SK-N-SH (cell line): Measurements from ENCODE around the gene NFE2. TPM values are rescaled to one million over a fixed set of nuclear protein-coding genes. Genes with fewer than 3 reads are reported as not detected.

Experiments
- CTCF ChIA-PET: fragments of 300-600, 350-600 bp; formaldehyde crosslinking; extraction: SDS; loops from one replicate; lab custom pipeline; 2021; lab: Yijun Ruan, JAX
- POLR2A ChIA-PET: fragments of 350-600 bp; sonication (Branson Sonifier 250); formaldehyde crosslinking; extraction: SDS; loops from one replicate; lab custom pipeline; 2020; ENCODE audit warnings: antibody characterized with exemption, inconsistent platforms; lab: Yijun Ruan, JAX
- DNase-seq: peaks from one replicate; pipeline ENCODE4 v3.0.0; 2012
- H2AFZ ChIP-seq: fragments of 200-600 bp; sonication (generic); 2 replicates; pipeline ENCODE4 v1.8.1; 2016; ENCODE audit warnings: antibody characterized with exemption, mild to moderate bottlenecking, low read depth
- H3F3A ChIP-seq: fragments of 200-600 bp; sonication (generic); replicated peaks from 2 replicates; pipeline ENCODE3; 2016; ENCODE audit warnings: antibody characterized with exemption, mild to moderate bottlenecking; ENCODE audit not compliant: insufficient read depth
- H3K27ac ChIP-seq, 2 experiments: fragments of 200-500 bp in 1 of 2; fragments of 200-600 bp in 1 of 2; sonication (Bioruptor generic) in 1 of 2; sonication (generic), shearing (Covaris generic) in 1 of 2; 2 replicates each; pipeline versions ENCODE4 v1.5.1 to v1.6.1; 2014 to 2016; ENCODE audit warnings: low read depth in 2 of 2, inconsistent platforms in 1 of 2, low read length in 1 of 2, mild to moderate bottlenecking in 1 of 2, mixed read lengths in 1 of 2
- H3K27me3 ChIP-seq: fragments of 200-600 bp; sonication (generic), shearing (Covaris generic); 2 replicates; pipeline ENCODE4 v1.6.1; 2016; ENCODE audit warnings: mixed run types; ENCODE audit not compliant: insufficient read depth
- H3K36me3 ChIP-seq, 2 experiments: fragments of 200-500 bp in 1 of 2; fragments of 200-600 bp in 1 of 2; sonication (Bioruptor generic) in 1 of 2; sonication (generic) in 1 of 2; replicated peaks in 1 of 2; 2 replicates each; pipeline versions ENCODE3 to v1.5.1; 2014 to 2016; ENCODE audit warnings: low read length in 1 of 2, mild to moderate bottlenecking in 1 of 2; ENCODE audit not compliant: insufficient read depth in 2 of 2, control insufficient read depth in 1 of 2
- H3K4me1 ChIP-seq, 2 experiments: fragments of 200-500 bp in 1 of 2; fragments of 200-600 bp in 1 of 2; sonication (Bioruptor generic) in 1 of 2; sonication (generic), shearing (Covaris generic) in 1 of 2; 2 replicates each; pipeline versions ENCODE4 v1.5.1 to v1.6.1; 2014 to 2016; ENCODE audit warnings: low read depth in 1 of 2, low read length in 1 of 2, mixed run types in 1 of 2; ENCODE audit not compliant: insufficient read depth in 2 of 2, control insufficient read depth in 1 of 2
- H3K4me2 ChIP-seq: fragments of 200-600 bp; sonication (generic), shearing (Covaris generic); 2 replicates; pipeline ENCODE4 v1.6.1; 2017; ENCODE audit warnings: mixed run types
- H3K4me3 ChIP-seq, 2 experiments: fragments of 200-500 bp in 1 of 2; fragments of 200-600 bp in 1 of 2; sonication (Bioruptor generic) in 1 of 2; sonication (generic), shearing (Covaris generic) in 1 of 2; 2 replicates each; pipeline versions ENCODE4 v1.5.1 to v1.8.1; 2014 to 2016; ENCODE audit warnings: low read depth in 2 of 2, inconsistent platforms in 1 of 2, low read length in 1 of 2, mild to moderate bottlenecking in 1 of 2, mixed read lengths in 1 of 2, moderate library complexity in 1 of 2
- H3K79me2 ChIP-seq: fragments of 200-600 bp; sonication (generic); 2 replicates; pipeline ENCODE4 v1.8.1; 2017; ENCODE audit warnings: mild to moderate bottlenecking; ENCODE audit not compliant: insufficient read depth
- H3K9ac ChIP-seq: fragments of 200-600 bp; sonication (generic); 2 replicates; pipeline ENCODE4 v1.6.1; 2017; ENCODE audit warnings: mixed run types
- H3K9me2 ChIP-seq: fragments of 200-600 bp; sonication (generic); 2 replicates; pipeline ENCODE4 v1.6.1; 2017; ENCODE audit warnings: mixed run types
- H3K9me3 ChIP-seq: fragments of 200-600 bp; sonication (generic); 2 replicates; pipeline ENCODE4 v1.6.1; 2017; ENCODE audit warnings: mixed run types, mild to moderate bottlenecking, moderate library complexity
- H4K20me1 ChIP-seq: fragments of 200-600 bp; sonication (generic); 2 replicates; pipeline ENCODE4 v1.6.1; 2017; ENCODE audit warnings: mild to moderate bottlenecking, mixed run types; ENCODE audit not compliant: insufficient read depth
- CHD2 ChIP-seq: fragments of 150-350 bp; IDR thresholded peaks from 2 replicates; pipeline ENCODE4 v1.6.1; 2018; ENCODE audit warnings: low read length; ENCODE audit not compliant: partially characterized antibody
- ELF1 ChIP-seq: IDR thresholded peaks from 2 replicates; pipeline ENCODE4 v1.4.0; 2012
- EP300 ChIP-seq, 2 experiments: IDR thresholded peaks; 2 replicates each; pipeline versions ENCODE4 v1.4.0 to v1.6.1; 2012; ENCODE audit warnings: borderline replicate concordance in 1 of 2, low read depth in 1 of 2, low read length in 1 of 2
- FOSL2 ChIP-seq: IDR thresholded peaks from 2 replicates; pipeline ENCODE4 v1.4.0; 2012; ENCODE audit warnings: low read depth, mild to moderate bottlenecking, moderate library complexity, borderline replicate concordance
- FOXJ3 ChIP-seq: sonication (generic); formaldehyde crosslinking; IDR thresholded peaks from 2 replicates; pipeline ENCODE4 v1.5.1; 2020; ENCODE audit warnings: mild to moderate bottlenecking, missing genetic modification reagents
- MEF2A ChIP-seq: IDR thresholded peaks from 2 replicates; pipeline ENCODE4 v1.4.0; 2012; ENCODE audit warnings: low read depth, borderline replicate concordance
- NFIC ChIP-seq: IDR thresholded peaks from 2 replicates; pipeline ENCODE4 v1.4.0; 2012; ENCODE audit warnings: borderline replicate concordance
- NRF1 ChIP-seq: IDR thresholded peaks from 2 replicates; pipeline ENCODE4 v1.6.1; 2012; ENCODE audit warnings: low read depth, mild to moderate bottlenecking, low read length
- POLR2AphosphoS5 ChIP-seq: IDR thresholded peaks from 2 replicates; pipeline ENCODE4 v1.6.1; 2012; ENCODE audit warnings: low read depth, low read length
- RAD21 ChIP-seq: IDR thresholded peaks from 2 replicates; pipeline ENCODE4 v1.6.1; 2012; ENCODE audit warnings: mild to moderate bottlenecking, low read length
- RFX5 ChIP-seq: IDR thresholded peaks from 2 replicates; pipeline ENCODE4 v1.6.1; 2012; ENCODE audit warnings: mild to moderate bottlenecking, improper control_type of control experiment, low read length
- RXRA ChIP-seq: IDR thresholded peaks from 2 replicates; pipeline ENCODE4 v1.4.0; 2012; ENCODE audit warnings: low read depth, mild to moderate bottlenecking, borderline replicate concordance
- SIN3A ChIP-seq: IDR thresholded peaks from 2 replicates; pipeline ENCODE4 v1.6.1; 2012; ENCODE audit warnings: low read depth, mild to moderate bottlenecking, low read length, moderate library complexity, borderline replicate concordance
- SMC3 ChIP-seq: IDR thresholded peaks from 2 replicates; pipeline ENCODE4 v1.6.1; 2012; ENCODE audit warnings: low read depth, low read length, improper control_type of control experiment
- TAF1 ChIP-seq: IDR thresholded peaks from 2 replicates; pipeline ENCODE4 v1.6.1; 2012; ENCODE audit warnings: low read depth, mild to moderate bottlenecking, low read length, moderate library complexity, borderline replicate concordance
- TCF12 ChIP-seq: IDR thresholded peaks from 2 replicates; pipeline ENCODE4 v1.4.0; 2012
- USF1 ChIP-seq: IDR thresholded peaks from 2 replicates; pipeline ENCODE4 v1.4.0; 2012; ENCODE audit warnings: low read depth, borderline replicate concordance
- USF2 ChIP-seq: fragments of 150-350 bp; IDR thresholded peaks from 2 replicates; pipeline ENCODE4 v1.6.1; 2017; ENCODE audit warnings: antibody characterized with exemption, low read length, low read depth, borderline replicate concordance
- YY1 ChIP-seq: IDR thresholded peaks from 2 replicates; pipeline ENCODE4 v1.4.0; 2012; ENCODE audit warnings: low read depth, mild to moderate bottlenecking
- WGBS: methylation state at CpG from one replicate; pipeline ENCODE4 v1.1.6; 2017; ENCODE audit warnings: low lambda C conversion rate; 5-methylcytosine and 5-hydroxymethylcytosine counted together
- polyA plus RNA-seq, 3 experiments: library from polyadenylated mRNA; depleted of rRNA; stranded (reverse); fragments of >200 nt; gene quantifications; 2 replicates each; pipeline ENCODE4 v1.2.3, GENCODE V29; 2012
- TF ChIP-seq, protein P1 (sequence below): IDR thresholded peaks from 2 replicates; pipeline ENCODE4 v1.4.0; 2012; ENCODE audit warnings: low read depth

Gene NFE2
- polyA plus RNA-seq, 1 of the 3 experiments (the other 2 are of a cell fraction) = 0.25 TPM

GRCh38 chr12:54299515-54300224, 1.1 kb downstream of the NFE2 start:
- no peaks in the 10 kb centered on the region for H4K20me1 ChIP-seq
- H3K9ac ChIP-seq = no peak overlapping the region
- H3K4me1 ChIP-seq = peaks cover 0 to 13% of the 10 kb centered on the region in 2 experiments; a peak in 1 of 4 replicates
- DNase-seq = no peak
- no peak overlapping the region for H3K4me3 ChIP-seq
- H3K9me3 ChIP-seq = no peaks in the 10 kb centered on the region
- peaks cover 3% of the 10 kb centered on the region for H3F3A ChIP-seq
- no peaks in the 10 kb centered on the region for H3K79me2 ChIP-seq
- no peak overlapping the region for H2AFZ ChIP-seq
- no peak overlapping the region for H3K27ac ChIP-seq
- H3K27me3 ChIP-seq = no peaks in the 10 kb centered on the region; the same call in 1 of the 2 replicates
- no peak overlapping the region for H3K4me2 ChIP-seq
- TF ChIP-seq TCF12 (no peak), USF1 (no peak), NFIC (no peak), MEF2A (no peak), SMC3 (no peak), CHD2 (no peak), RAD21 (no peak), USF2 (no peak)
- TF ChIP-seq, protein P1, sequence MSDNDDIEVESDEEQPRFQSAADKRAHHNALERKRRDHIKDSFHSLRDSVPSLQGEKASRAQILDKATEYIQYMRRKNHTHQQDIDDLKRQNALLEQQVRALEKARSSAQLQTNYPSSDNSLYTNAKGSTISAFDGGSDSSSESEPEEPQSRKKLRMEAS = no peak
- CTCF ChIA-PET = interaction anchor here (0.8 to 4.5 kb wide), 11 partner anchors 13 to 96 kb away, joined by 3 to 18 read pairs (median 3); partner anchors contain the start of gene COPZ1
- no peaks in the 10 kb centered on the region for H3K9me2 ChIP-seq
- WGBS = 74% methylated on average over 8 of the region's 8 CpGs
- H3K36me3 ChIP-seq = no peaks in the 10 kb centered on the region
- POLR2A ChIA-PET = interaction anchor here (1.3 to 2.2 kb wide), 2 partner anchors 11 to 13 kb away, joined by 4 to 6 read pairs; no protein-coding TSS in a partner anchor

DNA sequence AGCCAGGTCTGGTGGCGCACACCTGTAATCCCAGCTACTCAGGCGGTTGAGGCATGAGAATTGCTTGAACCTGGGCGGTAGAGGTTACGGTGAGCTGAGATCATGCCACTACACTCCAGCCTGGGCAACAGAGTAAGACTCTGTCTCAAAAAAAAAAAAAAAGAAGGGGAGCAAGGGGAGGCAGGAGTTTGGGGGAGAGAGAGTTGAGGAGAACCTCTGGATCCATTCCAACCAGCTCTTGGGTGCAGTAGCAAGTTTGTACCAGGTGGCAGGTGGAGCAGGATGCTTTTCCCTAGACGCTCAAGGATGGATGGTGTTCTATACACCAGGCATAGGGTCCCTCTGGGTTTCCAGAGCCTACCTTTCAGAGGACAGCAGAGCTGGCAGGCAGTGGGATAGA, 1.9 kb downstream of the NFE2 start:
- no peak overlapping the region for H3K9ac ChIP-seq
- peaks cover 0 to 13% of the 10 kb centered on the region in 2 experiments; a peak in 1 of 4 replicates for H3K4me1 ChIP-seq
- H3F3A ChIP-seq = peaks cover 3% of the 10 kb centered on the region
- 90% methylated on average over 5 of the region's 5 CpGs for whole genome bisulfite sequencing
- no peaks in the 10 kb centered on the region for H3K9me3 ChIP-seq
- POLR2A ChIA-PET = interaction anchor here (1.3 to 2.2 kb wide), 2 partner anchors 10 to 12 kb away, joined by 4 to 6 read pairs; no protein-coding TSS in a partner anchor
- no peak overlapping the region for H3K4me2 ChIP-seq
- no peak overlapping the region for H2AFZ ChIP-seq
- no peak overlapping the region for H3K27ac ChIP-seq
- no peaks in the 10 kb centered on the region; the same call in 1 of the 2 replicates for H3K27me3 ChIP-seq
- DNase-seq = no peak
- H3K79me2 ChIP-seq = no peaks in the 10 kb centered on the region
- H3K36me3 ChIP-seq = no peaks in the 10 kb centered on the region
- H3K9me2 ChIP-seq = no peaks in the 10 kb centered on the region
- H4K20me1 ChIP-seq = no peaks in the 10 kb centered on the region
- CTCF ChIA-PET = interaction anchor here (0.8 to 4.5 kb wide), 10 partner anchors 12 to 97 kb away, joined by 3 to 18 read pairs (median 4); partner anchors contain the start of gene COPZ1
- TF ChIP-seq MEF2A = no peak
- no peak for TF ChIP-seq NRF1
- TF ChIP-seq, protein P1 = no peak
- no peak for TF ChIP-seq POLR2AphosphoS5
- TF ChIP-seq TCF12 = no peak
- no peak for TF ChIP-seq EP300 (IDR thresholded peaks at IDR 0.05; ENCODE audit: borderline replicate concordance in 1 of 2, low read depth in 1 of 2, low read length in 1 of 2)
- no peak for TF ChIP-seq TAF1
- no peak for TF ChIP-seq FOXJ3 (CRISPR knock-in tag)
- TF ChIP-seq FOSL2 = no peak
- no peak for TF ChIP-seq RXRA
- no peak for TF ChIP-seq RFX5
- no peak for TF ChIP-seq YY1
- TF ChIP-seq SIN3A = no peak
- TF ChIP-seq ELF1 = no peak
- TF ChIP-seq CHD2 = no peak
- no peak overlapping the region for H3K4me3 ChIP-seq
